C4-2B (cell line): ENCODE results near the gene OGA.

ENCODE experiments used
- CTCF ChIP-seq: fragments of 450-650 bp; conservative IDR thresholded peaks from 2 replicates; pipeline ENCODE4 v1.5.1; 2017; ENCODE audit warnings: mild to moderate bottlenecking
- ZFX ChIP-seq: fragments of 450-650 bp; IDR thresholded peaks from 2 replicates; pipeline ENCODE4 v1.6.1; 2017

- TF ChIP-seq CTCF, result 0 out of 2 replicates have a peak, but pooled peaks have one; percentile 32
- TF ChIP-seq ZFX, result no peak
Observed at GRCh38 chr10:101840102-101840684, 21.9 kb upstream of the OGA start.
